HepG2 (cell line): Measurements from ENCODE around the gene ANKS1A. TPM values are rescaled to one million over a fixed set of nuclear protein-coding genes. Genes with fewer than 3 reads are reported as not detected.

ENCODE experiments used
- ATAC-seq: fragments of 200-7000 bp; cut with Tn5 transposase; 3 replicates; pipeline ENCODE4 v1.9.1; 2020; ENCODE audit warnings: mild to moderate bottlenecking, moderate library complexity
- BruUV-seq: library from RNA; stranded (reverse); fragments of 400-500 nt; replicated peaks from 2 replicates; lab custom pipeline; 2021; lab: Mats Ljungman, UMichigan
- CTCF ChIA-PET: fragments of 300-600 bp; formaldehyde crosslinking; extraction: SDS; loops from one replicate; lab custom pipeline; 2021; ENCODE audit warnings: low total read pairs, inconsistent platforms, low intra/inter-chr PET ratio; lab: Yijun Ruan, JAX
- POLR2A ChIA-PET: fragments of 350-600 bp; sonication (Branson Sonifier 250); formaldehyde crosslinking; loops from one replicate; lab custom pipeline; 2020; ENCODE audit warnings: antibody characterized with exemption, inconsistent platforms; lab: Yijun Ruan, JAX
- DNase-seq: peaks from one replicate; pipeline ENCODE4 v3.0.0-alpha.2; 2015; ENCODE audit warnings: low spot score
- FAIRE-seq: peaks from 3 replicates; lab custom pipeline; 2011; peaks lifted over from hg19 to GRCh38; lab: Jason Lieb, UNC
- H2AFZ ChIP-seq: one replicate; pipeline ENCODE4 v1.6.1; 2011; ENCODE audit warnings: low read length, inconsistent platforms
- H3K27ac ChIP-seq: fragments of 300-600 bp; 3 replicates; pipeline ENCODE4 v1.8.0; 2011; ENCODE audit warnings: mixed run types, mild to moderate bottlenecking, mixed read lengths, low read length, inconsistent platforms; ENCODE audit not compliant: insufficient read depth; ENCODE audit errors: extremely low read length
- H3K27me3 ChIP-seq, 2 experiments: fragments of 200-600 bp in 1 of 2; 2 replicates in 1 of 2; 3 replicates in 1 of 2; pipeline versions ENCODE4 v1.6.0 to v1.8.0; 2011; ENCODE audit warnings: low read length in 2 of 2, mild to moderate bottlenecking in 2 of 2, moderate library complexity in 2 of 2, inconsistent platforms in 1 of 2; ENCODE audit not compliant: insufficient read depth in 2 of 2, control insufficient read depth in 1 of 2
- H3K36me3 ChIP-seq, 2 experiments: fragments of 200-600 bp in 1 of 2; replicated peaks in 1 of 2; 2 replicates in 1 of 2; 3 replicates in 1 of 2; pipeline versions ENCODE4 v1.5.1 to v1.8.0; 2011; ENCODE audit warnings: low read length in 2 of 2, inconsistent platforms in 1 of 2; ENCODE audit not compliant: insufficient read depth in 2 of 2, control insufficient read depth in 1 of 2
- H3K4me1 ChIP-seq: 2 replicates; pipeline ENCODE4 v1.5.1; 2012; ENCODE audit warnings: low read length, inconsistent platforms; ENCODE audit not compliant: insufficient read depth
- H3K4me2 ChIP-seq: 2 replicates; pipeline ENCODE4 v1.6.0; 2011; ENCODE audit warnings: low read depth, low read length, inconsistent platforms
- H3K4me3 ChIP-seq, 3 experiments: fragments of 200-600 bp in 1 of 3; sonication (generic), shearing (Covaris generic) in 1 of 3; replicated peaks in 1 of 3; 2 replicates each; pipeline ENCODE4 v1.5.1; 2011 to 2016; ENCODE audit warnings: low read length in 3 of 3, inconsistent platforms in 2 of 3, low read depth in 2 of 3, mild to moderate bottlenecking in 2 of 3, control low read depth in 1 of 3, mixed read lengths in 1 of 3; ENCODE audit not compliant: insufficient read depth in 1 of 3
- H3K79me2 ChIP-seq: one replicate; pipeline ENCODE4 v1.6.1; 2011; ENCODE audit warnings: low read length, inconsistent platforms; ENCODE audit not compliant: insufficient read depth
- H3K9ac ChIP-seq: 2 replicates; pipeline ENCODE4 v1.6.0; 2011; ENCODE audit warnings: mild to moderate bottlenecking, low read depth, low read length, inconsistent platforms; ENCODE audit not compliant: insufficient read depth
- H3K9me3 ChIP-seq: 2 replicates; pipeline ENCODE4 v1.5.1; 2012; ENCODE audit warnings: mild to moderate bottlenecking, low read length
- H4K20me1 ChIP-seq: 2 replicates; pipeline ENCODE4 v1.6.0; 2011; ENCODE audit warnings: inconsistent platforms, mild to moderate bottlenecking, low read length, moderate library complexity; ENCODE audit not compliant: insufficient read depth
- CERS6 ChIP-seq: sonication (generic); formaldehyde crosslinking; IDR thresholded peaks from 2 replicates; pipeline ENCODE4 v1.5.0; 2020; ENCODE audit warnings: missing genetic modification reagents
- NFYB ChIP-seq: sonication (generic); formaldehyde crosslinking; IDR thresholded peaks from 2 replicates; pipeline ENCODE4 v1.4.0; 2020; ENCODE audit warnings: missing genetic modification reagents
- ZC3H4 ChIP-seq: sonication (generic); formaldehyde crosslinking; IDR thresholded peaks from 2 replicates; pipeline ENCODE4 v1.4.0; 2020; ENCODE audit warnings: missing genetic modification reagents, borderline replicate concordance
- WGBS: methylation state at CpG from one replicate; pipeline ENCODE4 v1.1.6; 2017; ENCODE audit warnings: low lambda C conversion rate; 5-methylcytosine and 5-hydroxymethylcytosine counted together
- in situ Hi-C: cut with HindIII; loops from 2 replicates; pipeline ENCODE4 v1.10.0; 2017; ENCODE audit warnings: low pct_unique_long_range_greater_than_20kb; ENCODE audit not compliant: extremely low pct_ligation_motif_present
- intact Hi-C: fragments of 100-400 bp; cut with micrococcal nuclease; formaldehyde crosslinking; loops from one replicate; pipeline ENCODE4 v1.10.0; 2022; ENCODE audit not compliant: unreplicated experiment
- polyA plus RNA-seq, 8 experiments: library from polyadenylated mRNA; depleted of rRNA in 3 of 8; stranded (reverse) in 7 of 8; unstranded in 1 of 8; fragments of >200 nt; fragmentation: Illumina TruSeq in 4 of 8; extraction: Trizol in 4 of 8; gene quantifications; 2 replicates each; pipeline versions ENCODE4 v1.2.1 to v1.2.3, GENCODE V29; 2011 to 2016; ENCODE audit warnings: low read depth in 4 of 8, missing spikeins in 1 of 8, mixed read lengths in 1 of 8; ENCODE audit not compliant: insufficient read depth in 1 of 8
- total RNA-seq, 5 experiments: library from RNA; depleted of rRNA; stranded (reverse); fragments of >200 nt; fragmentation: Illumina TruSeq; extraction: Trizol; gene quantifications; 2 replicates each; pipeline ENCODE4 v1.2.3, GENCODE V29; 2016; ENCODE audit warnings: low read depth in 1 of 5
- TF ChIP-seq, protein P1 (sequence below): sonication (generic); formaldehyde crosslinking; IDR thresholded peaks from 2 replicates; pipeline ENCODE4 v1.4.0; 2020; ENCODE audit warnings: missing genetic modification reagents
- TF ChIP-seq, protein P2 (sequence below): sonication (generic); formaldehyde crosslinking; IDR thresholded peaks from 2 replicates; pipeline ENCODE4 v1.4.0; 2020; ENCODE audit warnings: missing genetic modification reagents

The ANKS1A gene
- total and polyA plus RNA-seq, 2 of the 13 experiments (the other 11 are each of a cell fraction or from before 2014, with no cell fraction given), result 7.2 to 15.1 TPM

DNA sequence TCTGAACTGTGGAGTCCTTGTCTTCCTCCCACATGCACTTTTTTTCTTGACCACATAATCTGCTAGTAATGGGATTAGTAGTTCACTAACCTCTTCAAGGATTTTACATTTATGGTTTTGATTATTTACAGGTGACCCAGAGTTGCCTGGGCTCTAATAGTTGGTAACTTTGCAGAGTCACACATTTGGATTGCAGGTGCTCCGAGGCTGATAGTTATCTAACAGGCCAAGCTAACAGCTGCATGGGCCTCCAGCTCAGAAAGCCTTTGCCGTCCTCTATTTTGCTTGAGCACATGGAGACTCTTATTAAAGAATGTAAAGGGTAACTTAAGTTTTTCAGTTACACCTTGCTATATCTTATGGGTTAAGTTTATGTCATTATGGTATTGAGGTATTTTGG lies 95.4 kb downstream of the ANKS1A start (continued):
- TF ChIP-seq, protein P1, sequence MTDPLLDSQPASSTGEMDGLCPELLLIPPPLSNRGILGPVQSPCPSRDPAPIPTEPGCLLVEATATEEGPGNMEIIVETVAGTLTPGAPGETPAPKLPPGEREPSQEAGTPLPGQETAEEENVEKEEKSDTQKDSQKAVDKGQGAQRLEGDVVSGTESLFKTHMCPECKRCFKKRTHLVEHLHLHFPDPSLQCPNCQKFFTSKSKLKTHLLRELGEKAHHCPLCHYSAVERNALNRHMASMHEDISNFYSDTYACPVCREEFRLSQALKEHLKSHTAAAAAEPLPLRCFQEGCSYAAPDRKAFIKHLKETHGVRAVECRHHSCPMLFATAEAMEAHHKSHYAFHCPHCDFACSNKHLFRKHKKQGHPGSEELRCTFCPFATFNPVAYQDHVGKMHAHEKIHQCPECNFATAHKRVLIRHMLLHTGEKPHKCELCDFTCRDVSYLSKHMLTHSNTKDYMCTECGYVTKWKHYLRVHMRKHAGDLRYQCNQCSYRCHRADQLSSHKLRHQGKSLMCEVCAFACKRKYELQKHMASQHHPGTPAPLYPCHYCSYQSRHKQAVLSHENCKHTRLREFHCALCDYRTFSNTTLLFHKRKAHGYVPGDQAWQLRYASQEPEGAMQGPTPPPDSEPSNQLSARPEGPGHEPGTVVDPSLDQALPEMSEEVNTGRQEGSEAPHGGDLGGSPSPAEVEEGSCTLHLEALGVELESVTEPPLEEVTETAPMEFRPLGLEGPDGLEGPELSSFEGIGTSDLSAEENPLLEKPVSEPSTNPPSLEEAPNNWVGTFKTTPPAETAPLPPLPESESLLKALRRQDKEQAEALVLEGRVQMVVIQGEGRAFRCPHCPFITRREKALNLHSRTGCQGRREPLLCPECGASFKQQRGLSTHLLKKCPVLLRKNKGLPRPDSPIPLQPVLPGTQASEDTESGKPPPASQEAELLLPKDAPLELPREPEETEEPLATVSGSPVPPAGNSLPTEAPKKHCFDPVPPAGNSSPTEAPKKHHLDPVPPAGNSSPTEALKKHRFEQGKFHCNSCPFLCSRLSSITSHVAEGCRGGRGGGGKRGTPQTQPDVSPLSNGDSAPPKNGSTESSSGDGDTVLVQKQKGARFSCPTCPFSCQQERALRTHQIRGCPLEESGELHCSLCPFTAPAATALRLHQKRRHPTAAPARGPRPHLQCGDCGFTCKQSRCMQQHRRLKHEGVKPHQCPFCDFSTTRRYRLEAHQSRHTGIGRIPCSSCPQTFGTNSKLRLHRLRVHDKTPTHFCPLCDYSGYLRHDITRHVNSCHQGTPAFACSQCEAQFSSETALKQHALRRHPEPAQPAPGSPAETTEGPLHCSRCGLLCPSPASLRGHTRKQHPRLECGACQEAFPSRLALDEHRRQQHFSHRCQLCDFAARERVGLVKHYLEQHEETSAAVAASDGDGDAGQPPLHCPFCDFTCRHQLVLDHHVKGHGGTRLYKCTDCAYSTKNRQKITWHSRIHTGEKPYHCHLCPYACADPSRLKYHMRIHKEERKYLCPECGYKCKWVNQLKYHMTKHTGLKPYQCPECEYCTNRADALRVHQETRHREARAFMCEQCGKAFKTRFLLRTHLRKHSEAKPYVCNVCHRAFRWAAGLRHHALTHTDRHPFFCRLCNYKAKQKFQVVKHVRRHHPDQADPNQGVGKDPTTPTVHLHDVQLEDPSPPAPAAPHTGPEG, result no peak
- TF ChIP-seq, protein P2, sequence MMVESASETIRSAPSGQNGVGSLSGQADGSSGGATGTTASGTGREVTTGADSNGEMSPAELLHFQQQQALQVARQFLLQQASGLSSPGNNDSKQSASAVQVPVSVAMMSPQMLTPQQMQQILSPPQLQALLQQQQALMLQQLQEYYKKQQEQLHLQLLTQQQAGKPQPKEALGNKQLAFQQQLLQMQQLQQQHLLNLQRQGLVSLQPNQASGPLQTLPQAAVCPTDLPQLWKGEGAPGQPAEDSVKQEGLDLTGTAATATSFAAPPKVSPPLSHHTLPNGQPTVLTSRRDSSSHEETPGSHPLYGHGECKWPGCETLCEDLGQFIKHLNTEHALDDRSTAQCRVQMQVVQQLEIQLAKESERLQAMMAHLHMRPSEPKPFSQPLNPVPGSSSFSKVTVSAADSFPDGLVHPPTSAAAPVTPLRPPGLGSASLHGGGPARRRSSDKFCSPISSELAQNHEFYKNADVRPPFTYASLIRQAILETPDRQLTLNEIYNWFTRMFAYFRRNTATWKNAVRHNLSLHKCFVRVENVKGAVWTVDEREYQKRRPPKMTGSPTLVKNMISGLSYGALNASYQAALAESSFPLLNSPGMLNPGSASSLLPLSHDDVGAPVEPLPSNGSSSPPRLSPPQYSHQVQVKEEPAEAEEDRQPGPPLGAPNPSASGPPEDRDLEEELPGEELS (CRISPR knock-in tag), result no peak
- no peak for TF ChIP-seq NFYB (CRISPR knock-in tag)

- no peak for ATAC-seq
- intact Hi-C loops, result no loop called here
- CTCF ChIA-PET, result interaction anchor here (3.4 kb wide), 1 partner anchor 155 kb away, joined by 44 read pairs; the partner anchor contains the start of gene TCP11
These were observed 96.2 kb downstream of the ANKS1A start for GRCh38 chr6:34985236-34985635.

More at GRCh38 chr6:34985236-34985635, 96.2 kb downstream of the ANKS1A start:
- BruUV-seq, result no TSS peak
- FAIRE-seq (no peak), DNase-seq (no peak)
- Histone ChIP-seq H3K4me1 (no peaks in the 10 kb centered on the region), H3K27me3 (no peaks in the 10 kb centered on the region), H3K9ac (no peak overlapping the region), H3K4me2 (no peak overlapping the region), H3K36me3 (peaks cover 18 to 62% of the 10 kb centered on the region in 2 experiments), H2AFZ (no peak overlapping the region), H3K27ac (no peak overlapping the region), H4K20me1 (no peaks in the 10 kb centered on the region), H3K4me3 (no peak overlapping the region), H3K79me2 (no peaks in the 10 kb centered on the region), H3K9me3 (no peaks in the 10 kb centered on the region)
- TF ChIP-seq ZC3H4 (CRISPR knock-in tag), result no peak
- TF ChIP-seq CERS6 (CRISPR knock-in tag), result no peak
- WGBS, result 86% methylated on average over 4 of the region's 4 CpGs
- POLR2A ChIA-PET, result no interaction called here
- in situ Hi-C loops, result loop anchor here (5.0 kb wide), 2 partner anchors 152 to 252 kb away; no protein-coding TSS in a partner anchor
